Subcutaneous adipose tissue (tissue), 4 donors: Measurements from ENCODE around the gene MMP2. TPM values are rescaled to one million over a fixed set of nuclear protein-coding genes. Genes with fewer than 3 reads are reported as not detected.

ENCODE experiments used
- CTCF ChIP-seq: fragments of 450-650 bp; IDR thresholded peaks from one replicate; pipeline ENCODE4 v1.5.1; 2016; ENCODE audit warnings: low read depth, mild to moderate bottlenecking, control low read depth, antibody characterized with exemption, moderate library complexity
- total RNA-seq, 4 donors: library from RNA; depleted of rRNA; stranded (reverse); fragments of >200 nt; gene quantifications; one replicate each; pipeline ENCODE4 v1.1.0, GENCODE V29; 2016

The MMP2 gene
- total RNA-seq, 4 donors from 2014 or later: 277 to 874 (median 585) TPM

- TF ChIP-seq CTCF: no peak
Measured at GRCh38 chr16:55501549-55502322, 22.7 kb downstream of the MMP2 start.

- no peak for TF ChIP-seq CTCF
Measured at GRCh38 chr16:55502801-55503366, 23.9 kb downstream of the MMP2 start.

- TF ChIP-seq CTCF: no peak
Measured at GRCh38 chr16:55503726-55504550, 24.9 kb downstream of the MMP2 start.

- TF ChIP-seq CTCF: no peak
Measured at GRCh38 chr16:55505333-55506015, 26.5 kb downstream of the MMP2 start.

- TF ChIP-seq CTCF: no peak
Measured at GRCh38 chr16:55506083-55506482, 27.1 kb downstream of the MMP2 start.

GRCh38 chr16:55506708-55507107 is 27.7 kb downstream of the MMP2 start:
- no peak for TF ChIP-seq CTCF
